CD4-positive, alpha-beta T cell (primary cell): ENCODE measurements around the gene MFAP3L. TPM values are rescaled to one million over a fixed set of nuclear protein-coding genes. Genes with fewer than 3 reads are reported as not detected.

Experiments used
- ATAC-seq: fragments of 200-7000 bp; cut with Tn5 transposase; one replicate; pipeline ENCODE4 v1.10.0; 2022; ENCODE audit warnings: mild to moderate bottlenecking; ENCODE audit not compliant: poor library complexity
- CTCF ChIA-PET: fragments of 350-600 bp; sonication (Branson Sonifier 250); formaldehyde crosslinking; loops from one replicate; lab custom pipeline; 2021; ENCODE audit warnings: antibody characterized with exemption, inconsistent platforms; lab: Charles Lee
- POLR2A ChIA-PET: fragments of 350-600 bp; sonication (Branson Sonifier 250); formaldehyde crosslinking; loops from one replicate; lab custom pipeline; 2021; ENCODE audit warnings: antibody characterized with exemption, inconsistent platforms; lab: Charles Lee
- DNase-seq, 14 experiments: peaks; one replicate each; pipeline ENCODE4 v3.0.0-alpha.2; 2013 to 2020; ENCODE audit warnings: mixed read lengths in 2 of 14
- H3K27ac ChIP-seq, 2 donors: one replicate each; pipeline versions ENCODE4 v1.5.1 to v1.7.0; 2013; ENCODE audit warnings: low read length in 2 of 2, low read depth in 1 of 2, mild to moderate bottlenecking in 1 of 2
- H3K27me3 ChIP-seq, 2 experiments: 1 replicate in 1 of 2; 2 replicates in 1 of 2; pipeline versions ENCODE4 v1.6.1 to v1.7.0; 2013; ENCODE audit warnings: low read length in 2 of 2, control low read depth in 1 of 2, mild to moderate bottlenecking in 1 of 2, moderate library complexity in 1 of 2; ENCODE audit not compliant: insufficient read depth in 2 of 2, control insufficient read depth in 1 of 2
- H3K36me3 ChIP-seq: one replicate; pipeline ENCODE4 v1.6.1; 2013; ENCODE audit warnings: low read length, control low read depth; ENCODE audit not compliant: insufficient read depth
- H3K4me1 ChIP-seq: one replicate; pipeline ENCODE4 v1.6.1; 2013; ENCODE audit warnings: low read length, control low read depth; ENCODE audit not compliant: insufficient read depth
- H3K4me3 ChIP-seq: one replicate; pipeline ENCODE4 v1.5.1; 2013; ENCODE audit warnings: mild to moderate bottlenecking, low read length, moderate library complexity
- H3K9me3 ChIP-seq, 2 experiments: 1 replicate in 1 of 2; 2 replicates in 1 of 2; pipeline versions ENCODE4 v1.6.1 to v1.7.0; 2013; ENCODE audit warnings: low read length in 2 of 2, mild to moderate bottlenecking in 2 of 2, control low read depth in 1 of 2, moderate library complexity in 1 of 2; ENCODE audit not compliant: control insufficient read depth in 1 of 2, insufficient read depth in 1 of 2
- H3K27ac Mint-ChIP-seq: one replicate; pipeline ENCODE4 v1.8.0; 2020; ENCODE audit warnings: mixed read lengths
- H3K27me3 Mint-ChIP-seq: one replicate; pipeline ENCODE4 v1.8.0; 2021; ENCODE audit warnings: mixed read lengths
- H3K36me3 Mint-ChIP-seq: one replicate; pipeline ENCODE4 v1.8.0; 2021; ENCODE audit warnings: low read depth, mixed read lengths
- H3K4me1 Mint-ChIP-seq: one replicate; pipeline ENCODE4 v1.8.0; 2021; ENCODE audit warnings: low read depth, mixed read lengths
- H3K4me3 Mint-ChIP-seq: one replicate; pipeline ENCODE4 v1.8.0; 2020; ENCODE audit warnings: mild to moderate bottlenecking, mixed read lengths
- H3K9me3 Mint-ChIP-seq: one replicate; pipeline ENCODE4 v1.8.0; 2020; ENCODE audit warnings: mixed read lengths
- intact Hi-C, 2 experiments: fragments of 100-400 bp; cut with DNase I in 1 of 2; cut with micrococcal nuclease in 1 of 2; formaldehyde crosslinking; loops; one replicate each; pipeline versions ENCODE4 v1.15.1 to v1.9.0; 2023 to 2025; cut with DNase I, micrococcal nuclease
- total RNA-seq, 174 experiments: library from RNA in 2 of 174; stranded (reverse) in 2 of 174; gene quantifications; one replicate each; pipeline ENCODE4 v1.2.3 and lab custom pipeline; 2021 to 2026
- TF ChIP-seq, protein P1 (sequence below): fragments of 200-600 bp; IDR thresholded peaks from one replicate; pipeline ENCODE4 v1.8.0; 2022; ENCODE audit warnings: antibody characterized with exemption, mild to moderate bottlenecking

The MFAP3L gene
- total RNA-seq, 2 experiments from 2014 or later = 0.59 to 1.3 TPM

DNA sequence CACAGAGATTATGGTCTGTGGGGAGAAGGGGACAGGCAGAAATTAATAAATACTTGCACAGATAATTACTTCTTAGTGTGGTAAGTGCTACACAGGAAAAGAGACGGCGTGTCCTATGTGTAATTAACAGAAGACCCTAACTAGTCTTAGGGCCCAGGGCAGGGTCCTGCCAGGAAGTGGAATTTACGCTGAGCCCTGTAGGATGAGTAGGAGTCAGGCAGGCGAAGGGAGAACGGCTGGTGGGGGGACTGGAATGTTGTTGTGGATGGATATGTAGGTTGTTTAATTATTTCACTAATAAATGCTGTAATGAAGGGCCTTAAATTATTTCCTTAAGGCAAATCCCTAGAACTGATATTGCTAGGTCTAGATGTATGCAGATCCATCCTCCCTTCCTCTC, 26.7 kb upstream of the MFAP3L start:
- no peak overlapping the region for H3K27ac Mint-ChIP-seq
- no peak overlapping the region for H3K27ac ChIP-seq
- H3K4me3 Mint-ChIP-seq = no peak overlapping the region
- DNase-seq (no peak), ATAC-seq (no peak)
- no peaks in the 10 kb centered on the region for H3K36me3 Mint-ChIP-seq
- H3K4me3 ChIP-seq = no peak overlapping the region
- H3K9me3 Mint-ChIP-seq = no peaks in the 10 kb centered on the region
- ChIA-PET POLR2A (no interaction called here), CTCF (no interaction called here)
- intact Hi-C loops = no loop called here
- no peaks in the 10 kb centered on the region for H3K4me1 Mint-ChIP-seq
- peaks cover 5% of the 10 kb centered on the region for H3K27me3 Mint-ChIP-seq
- H3K36me3 ChIP-seq = no peaks in the 10 kb centered on the region
- TF ChIP-seq, protein P1, sequence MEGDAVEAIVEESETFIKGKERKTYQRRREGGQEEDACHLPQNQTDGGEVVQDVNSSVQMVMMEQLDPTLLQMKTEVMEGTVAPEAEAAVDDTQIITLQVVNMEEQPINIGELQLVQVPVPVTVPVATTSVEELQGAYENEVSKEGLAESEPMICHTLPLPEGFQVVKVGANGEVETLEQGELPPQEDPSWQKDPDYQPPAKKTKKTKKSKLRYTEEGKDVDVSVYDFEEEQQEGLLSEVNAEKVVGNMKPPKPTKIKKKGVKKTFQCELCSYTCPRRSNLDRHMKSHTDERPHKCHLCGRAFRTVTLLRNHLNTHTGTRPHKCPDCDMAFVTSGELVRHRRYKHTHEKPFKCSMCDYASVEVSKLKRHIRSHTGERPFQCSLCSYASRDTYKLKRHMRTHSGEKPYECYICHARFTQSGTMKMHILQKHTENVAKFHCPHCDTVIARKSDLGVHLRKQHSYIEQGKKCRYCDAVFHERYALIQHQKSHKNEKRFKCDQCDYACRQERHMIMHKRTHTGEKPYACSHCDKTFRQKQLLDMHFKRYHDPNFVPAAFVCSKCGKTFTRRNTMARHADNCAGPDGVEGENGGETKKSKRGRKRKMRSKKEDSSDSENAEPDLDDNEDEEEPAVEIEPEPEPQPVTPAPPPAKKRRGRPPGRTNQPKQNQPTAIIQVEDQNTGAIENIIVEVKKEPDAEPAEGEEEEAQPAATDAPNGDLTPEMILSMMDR = no peak
- H3K9me3 ChIP-seq = no peaks in the 10 kb centered on the region
- H3K4me1 ChIP-seq = no peaks in the 10 kb centered on the region
- peaks cover 2 to 4% of the 10 kb centered on the region in 2 experiments for H3K27me3 ChIP-seq

DNA sequence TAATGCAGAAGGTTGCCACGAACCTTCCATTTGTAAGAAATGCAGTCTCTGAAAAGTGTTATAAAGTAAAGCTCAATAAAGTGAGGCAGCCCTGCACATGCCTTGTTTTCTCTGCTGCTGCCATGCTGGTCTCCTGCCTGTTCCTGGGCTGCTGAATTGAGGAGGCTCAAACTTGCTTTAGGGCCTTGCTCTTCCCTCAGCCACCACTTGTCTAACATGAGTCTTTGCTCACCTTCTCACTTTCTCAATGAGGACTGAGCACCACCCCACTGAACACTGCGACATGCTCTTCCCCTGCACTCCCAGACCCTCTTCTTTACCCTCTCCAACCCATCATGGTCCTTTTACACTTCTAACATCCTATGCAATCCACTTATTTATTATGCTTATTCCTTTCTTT, 25.2 kb upstream of the MFAP3L start:
- no peak for ATAC-seq

DNA sequence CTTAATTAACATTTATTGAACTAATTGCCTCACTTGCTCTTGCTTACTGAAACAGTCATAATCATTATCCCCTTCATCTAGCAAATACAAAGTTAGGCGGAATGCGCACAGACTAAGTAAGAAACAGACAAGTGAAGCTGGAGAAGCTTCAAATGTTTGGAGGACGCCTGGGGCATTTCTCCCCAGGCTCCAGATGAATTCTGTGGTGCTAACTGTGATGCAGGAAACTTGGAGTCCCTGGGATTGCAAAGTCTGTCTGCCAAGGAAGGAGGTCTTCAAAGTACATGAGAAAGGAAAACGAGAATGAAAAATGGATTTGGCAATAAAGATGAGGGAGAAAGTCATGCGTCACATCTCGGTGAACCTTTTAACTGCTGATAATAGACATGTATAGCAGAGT, 23.6 kb upstream of the MFAP3L start:
- H3K9me3 ChIP-seq = no peaks in the 10 kb centered on the region
- no peak overlapping the region for H3K4me3 ChIP-seq
- ATAC-seq = no peak
- Mint-ChIP-seq H3K27ac (no peak overlapping the region), H3K4me1 (no peaks in the 10 kb centered on the region), H3K36me3 (no peaks in the 10 kb centered on the region), H3K9me3 (no peaks in the 10 kb centered on the region), H3K27me3 (peaks cover 5% of the 10 kb centered on the region), H3K4me3 (no peak overlapping the region)
- H3K36me3 ChIP-seq = no peaks in the 10 kb centered on the region
- no peak for DNase-seq
- intact Hi-C loops = loop anchor here (5.0 kb wide), 3 partner anchors 432 to 1127 kb away; no protein-coding TSS in a partner anchor
- H3K27ac ChIP-seq = no peak overlapping the region
- H3K27me3 ChIP-seq = peaks cover 0 to 4% of the 10 kb centered on the region in 2 experiments
- ChIA-PET POLR2A (no interaction called here), CTCF (interaction anchor here (1.5 kb wide), 1 partner anchor 240 kb away, joined by 4 read pairs; no protein-coding TSS in a partner anchor)
- TF ChIP-seq, protein P1 = no peak
- H3K4me1 ChIP-seq = no peaks in the 10 kb centered on the region

More for the DNA sequence above, 25.2 kb upstream of the MFAP3L start:
- H3K36me3 Mint-ChIP-seq = no peaks in the 10 kb centered on the region
- ChIA-PET POLR2A (no interaction called here), CTCF (no interaction called here)
- no peak overlapping the region for H3K4me3 ChIP-seq
- H3K27me3 ChIP-seq = peaks cover 0 to 4% of the 10 kb centered on the region in 2 experiments
- no peaks in the 10 kb centered on the region for H3K4me1 ChIP-seq
- no peaks in the 10 kb centered on the region for H3K9me3 Mint-ChIP-seq
- no peaks in the 10 kb centered on the region for H3K36me3 ChIP-seq
- intact Hi-C loops = no loop called here
- no peaks in the 10 kb centered on the region for H3K9me3 ChIP-seq
- no peak overlapping the region for H3K27ac Mint-ChIP-seq
- DNase-seq = no peak
- H3K4me3 Mint-ChIP-seq = no peak overlapping the region
- H3K4me1 Mint-ChIP-seq = no peaks in the 10 kb centered on the region
- TF ChIP-seq, protein P1 = no peak
- H3K27ac ChIP-seq = no peak overlapping the region
- peaks cover 5% of the 10 kb centered on the region for H3K27me3 Mint-ChIP-seq
